ENCODE results near the gene SPACDR.

Gene SPACDR

DNA sequence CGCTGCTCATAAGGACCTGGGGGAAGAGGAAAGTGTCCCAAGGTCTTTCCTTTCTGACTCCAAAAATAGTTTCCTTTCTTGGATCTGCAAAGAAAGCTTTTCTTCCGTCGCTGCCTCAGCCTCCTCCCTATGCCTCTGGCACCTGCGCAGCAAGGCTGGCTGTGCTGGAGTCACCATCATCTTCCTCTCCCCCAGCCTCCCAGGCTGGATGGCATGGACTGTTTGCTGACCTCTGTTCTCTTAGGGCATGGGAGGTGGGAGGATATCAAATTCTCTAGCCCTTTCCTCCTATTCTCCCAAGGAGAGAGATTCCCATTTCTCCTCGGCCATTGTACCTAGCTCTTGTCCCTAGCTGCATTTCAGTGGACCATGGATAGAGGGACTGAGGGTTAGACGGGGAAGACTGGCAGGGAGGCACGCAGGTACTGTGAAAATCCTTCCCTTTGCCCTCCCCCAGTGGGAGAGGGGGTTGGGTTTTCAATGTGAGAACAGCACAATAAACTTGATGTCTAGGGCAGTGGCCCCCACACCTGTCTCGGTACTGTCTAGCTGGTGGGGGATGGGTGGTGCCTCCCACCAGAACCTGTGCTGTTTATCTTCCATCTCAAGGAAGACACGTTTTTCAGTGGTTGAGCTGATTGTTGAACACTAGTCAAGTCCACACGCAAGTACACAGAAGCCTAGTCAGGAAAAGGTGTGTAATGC is 30.3 kb downstream of the SPACDR start:
- no peak for DNase-seq

DNA sequence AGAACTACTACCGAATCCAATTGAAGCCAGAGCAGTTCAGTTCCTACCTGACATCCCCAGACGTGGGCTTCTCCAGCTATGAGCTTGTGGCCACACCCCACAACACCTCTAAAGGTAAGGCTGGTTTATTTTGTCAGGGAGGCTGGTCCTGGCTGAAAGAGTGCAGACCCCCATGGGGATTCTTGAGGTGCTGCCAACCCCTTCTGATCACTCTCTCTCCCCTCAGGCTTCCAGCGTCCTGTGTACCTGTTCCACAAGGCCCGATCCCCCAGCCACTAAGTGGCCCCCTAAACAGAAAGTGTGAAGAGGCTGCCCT is 30.8 kb downstream of the SPACDR start:
- DNase-seq, result no peak

DNA sequence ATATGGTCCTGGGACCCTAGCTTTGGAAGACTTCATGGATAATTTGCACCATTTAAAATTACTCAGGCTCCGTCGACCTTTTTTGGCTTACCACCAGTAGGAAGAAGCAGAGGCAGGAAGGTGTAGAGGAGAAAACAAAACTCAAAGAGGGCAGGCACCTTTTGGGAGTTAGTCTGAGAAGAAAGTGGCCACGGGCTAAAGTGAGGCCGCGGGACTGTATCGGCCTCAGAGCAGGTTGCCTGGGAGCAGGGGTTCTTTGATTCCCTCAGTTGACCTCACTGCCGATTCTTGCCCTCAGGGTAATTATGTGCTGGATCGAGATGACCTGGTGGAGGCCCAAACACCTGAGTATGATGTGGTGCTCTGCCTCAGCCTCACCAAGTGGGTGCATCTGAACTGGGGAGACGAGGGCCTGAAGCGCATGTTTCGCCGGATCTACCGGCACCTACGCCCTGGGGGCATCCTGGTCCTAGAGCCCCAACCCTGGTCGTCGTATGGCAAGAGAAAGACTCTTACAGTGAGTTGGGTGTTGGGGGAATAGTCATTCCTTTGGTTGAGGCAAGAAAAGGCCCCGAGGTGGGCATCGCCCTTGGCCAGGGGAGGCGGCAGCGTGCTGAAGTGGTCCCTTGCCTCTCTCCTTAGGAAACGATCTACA is 31.3 kb downstream of the SPACDR start:
- DNase-seq, result no peak

DNA sequence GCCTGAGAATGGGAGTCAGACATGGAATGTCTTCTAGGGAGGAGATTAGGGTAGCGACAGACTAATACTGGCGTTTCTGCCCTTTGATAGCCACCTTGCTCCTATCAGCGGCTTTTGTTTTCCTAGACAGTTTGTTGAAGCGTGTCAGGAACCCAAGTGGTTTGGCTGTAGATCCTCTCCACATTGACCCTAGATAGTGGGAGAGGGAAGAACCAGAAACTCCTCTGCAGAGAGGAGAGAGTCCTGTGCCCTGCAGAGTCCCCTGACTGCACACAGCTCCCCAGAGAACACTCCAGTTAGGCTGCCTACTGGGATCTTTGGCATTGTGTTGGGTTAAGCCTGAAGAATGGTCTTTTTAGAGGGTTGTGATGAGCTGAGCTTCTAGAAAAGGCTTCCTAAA is 32.0 kb downstream of the SPACDR start:
- no peak for DNase-seq

DNA sequence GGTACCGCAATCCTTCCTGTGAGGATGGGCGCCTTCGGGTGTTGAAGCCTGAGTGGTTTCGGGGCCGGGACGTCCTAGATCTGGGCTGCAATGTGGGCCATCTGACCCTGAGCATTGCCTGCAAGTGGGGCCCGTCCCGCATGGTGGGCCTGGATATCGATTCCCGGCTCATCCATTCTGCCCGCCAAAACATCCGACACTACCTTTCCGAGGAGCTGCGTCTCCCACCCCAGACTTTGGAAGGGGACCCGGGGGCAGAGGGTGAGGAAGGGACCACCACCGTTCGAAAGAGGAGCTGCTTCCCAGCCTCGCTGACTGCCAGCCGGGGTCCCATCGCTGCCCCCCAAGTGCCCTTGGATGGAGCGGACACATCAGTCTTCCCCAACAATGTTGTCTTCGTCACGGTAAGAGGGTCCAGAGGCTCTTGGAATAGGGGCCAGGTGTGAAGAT is 32.7 kb downstream of the SPACDR start:
- no peak for DNase-seq

DNA sequence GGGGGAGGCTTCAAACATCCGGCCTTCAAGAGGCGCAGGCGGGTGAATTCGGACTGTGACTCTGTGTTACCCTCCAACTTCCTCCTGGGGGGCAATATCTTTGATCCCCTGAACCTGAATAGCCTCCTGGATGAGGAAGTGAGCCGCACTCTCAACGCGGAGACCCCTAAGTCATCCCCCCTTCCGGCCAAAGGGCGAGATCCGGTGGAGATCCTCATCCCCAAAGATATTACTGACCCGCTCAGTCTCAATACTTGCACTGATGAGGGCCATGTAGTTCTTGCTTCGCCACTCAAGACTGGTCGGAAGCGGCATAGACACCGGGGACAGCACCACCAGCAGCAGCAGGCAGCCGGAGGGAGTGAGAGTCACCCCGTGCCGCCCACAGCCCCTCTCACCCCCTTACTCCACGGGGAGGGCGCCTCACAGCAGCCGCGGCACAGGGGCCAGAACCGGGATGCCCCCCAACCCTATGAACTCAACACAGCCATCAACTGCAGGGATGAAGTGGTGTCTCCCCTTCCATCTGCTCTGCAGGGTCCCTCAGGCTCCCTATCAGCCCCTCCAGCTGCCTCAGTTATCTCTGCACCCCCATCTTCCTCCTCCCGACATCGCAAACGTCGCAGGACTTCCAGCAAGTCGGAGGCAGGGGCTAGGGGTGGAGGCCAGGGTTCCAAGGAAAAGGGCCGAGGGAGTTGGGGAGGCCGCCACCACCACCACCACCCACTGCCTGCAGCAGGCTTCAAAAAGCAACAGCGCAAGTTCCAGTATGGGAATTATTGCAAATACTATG is 33.4 kb downstream of the SPACDR start:
- no peak for DNase-seq

DNA sequence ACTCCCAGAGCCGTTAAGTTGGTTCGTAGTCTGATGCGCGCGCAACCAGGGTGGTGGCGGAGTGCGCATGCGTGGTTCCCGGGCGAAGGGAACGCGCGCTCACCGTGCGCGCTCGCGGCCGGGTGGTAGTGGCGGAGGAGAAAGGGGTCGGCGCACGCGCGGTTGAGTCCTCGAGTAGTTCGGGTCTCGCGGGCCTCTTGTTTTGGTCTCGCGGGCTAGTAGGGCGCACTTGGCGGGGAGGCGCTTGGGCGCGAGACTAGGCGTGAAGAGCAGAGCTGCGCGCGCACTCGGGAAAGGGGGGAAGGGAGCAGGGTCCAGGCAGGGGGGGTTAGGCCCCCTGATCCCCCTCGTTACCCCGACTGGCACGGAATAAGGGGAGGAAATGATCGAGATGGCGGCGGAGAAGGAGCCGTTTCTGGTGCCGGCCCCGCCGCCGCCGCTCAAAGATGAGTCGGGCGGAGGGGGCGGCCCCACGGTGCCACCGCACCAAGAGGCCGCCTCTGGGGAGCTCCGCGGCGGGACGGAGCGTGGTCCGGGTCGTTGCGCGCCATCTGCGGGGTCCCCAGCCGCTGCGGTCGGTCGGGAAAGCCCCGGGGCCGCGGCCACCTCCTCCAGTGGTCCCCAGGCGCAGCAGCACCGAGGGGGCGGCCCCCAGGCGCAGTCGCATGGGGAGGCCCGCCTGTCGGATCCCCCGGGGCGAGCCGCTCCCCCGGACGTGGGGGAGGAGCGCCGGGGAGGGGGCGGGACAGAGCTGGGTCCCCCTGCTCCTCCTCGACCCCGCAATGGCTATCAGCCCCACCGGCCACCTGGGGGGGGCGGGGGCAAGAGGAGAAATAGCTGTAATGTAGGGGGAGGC is 34.2 kb downstream of the SPACDR start, which contains the start of gene MEPCE:
Gene MEPCE (plus strand): TSS at position 195 of the 856 bp plus-strand sequence. CDS start 188 bp downstream, at position 383.
- peak; percentile 96 for DNase-seq

DNA sequence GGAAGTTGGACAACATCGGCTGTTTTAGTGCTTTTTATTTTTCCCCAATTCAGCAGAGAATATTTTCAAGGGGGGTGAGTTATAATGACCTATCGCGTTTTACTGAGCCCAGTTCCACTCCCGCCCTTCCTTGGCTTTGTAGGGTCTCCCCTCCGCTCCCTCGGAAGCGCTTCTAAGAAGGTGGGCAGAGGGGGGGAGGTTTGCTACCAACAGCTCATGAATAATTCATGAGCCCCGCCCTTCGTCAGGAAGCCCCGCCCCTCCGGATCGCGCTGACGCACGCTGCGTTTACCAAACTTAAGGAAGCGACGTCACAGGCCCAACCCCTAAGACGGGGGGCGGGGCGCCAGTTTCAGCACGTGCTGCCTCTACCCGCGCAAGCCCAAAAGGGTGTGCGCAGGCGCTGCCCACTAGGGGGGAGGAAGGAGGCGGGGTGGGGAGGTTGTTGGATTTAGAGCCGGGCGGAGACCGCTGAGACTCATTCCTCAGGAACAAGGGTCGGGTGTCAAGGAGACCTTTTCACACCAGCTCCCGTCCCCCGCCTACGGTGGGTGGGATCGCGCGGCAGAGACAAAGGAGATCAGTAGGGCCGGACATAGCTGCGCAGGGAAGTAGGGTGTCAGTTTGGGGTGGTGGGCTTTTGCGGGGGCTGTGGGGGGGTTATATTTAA is 35.0 kb downstream of the SPACDR start:
- DNase-seq, result peak; percentile 99

DNA sequence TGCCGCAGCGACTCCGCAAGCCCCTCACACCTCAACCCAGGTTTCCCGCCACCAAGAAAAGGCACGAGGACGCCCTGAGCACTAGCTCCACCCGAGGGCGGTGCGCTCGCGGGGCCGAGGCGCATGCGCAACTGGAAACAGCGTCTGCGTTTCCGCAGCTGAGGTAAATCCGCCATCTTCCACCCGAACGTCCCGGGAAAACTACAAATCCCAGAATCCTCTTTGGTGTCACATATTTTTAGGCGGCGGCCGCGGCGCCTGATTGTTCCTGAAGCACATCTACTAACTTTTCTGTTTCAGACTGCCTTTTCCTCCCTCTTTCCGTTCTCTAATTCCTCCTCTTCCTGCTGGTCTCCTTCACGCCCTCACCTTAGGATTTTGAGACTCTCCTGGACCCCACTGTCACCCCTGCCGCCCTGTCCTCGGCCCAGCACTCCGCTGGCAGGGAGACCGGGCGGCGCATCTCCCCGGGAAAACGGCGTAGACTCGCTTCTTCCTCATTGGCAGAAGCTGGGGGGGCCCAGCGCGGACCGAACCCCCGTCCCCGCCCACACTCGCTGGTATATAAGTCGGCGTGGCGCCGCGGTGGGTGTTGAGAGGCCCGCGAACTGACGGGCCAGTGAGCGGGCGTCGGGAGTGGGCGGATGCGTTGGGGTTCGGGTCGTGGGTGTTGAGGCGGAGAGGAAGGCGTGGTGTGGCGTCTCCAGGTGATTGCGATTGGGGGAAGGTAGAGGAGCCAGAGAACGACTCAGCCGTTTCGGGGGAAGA is 35.7 kb downstream of the SPACDR start, which contains the start of gene ZCWPW1:
Gene ZCWPW1 (minus strand): TSS at position 505 of the 768 bp plus-strand sequence. CDS start 8,054 bp downstream, outside the sequence.
- DNase-seq, result peak; percentile 96

DNA sequence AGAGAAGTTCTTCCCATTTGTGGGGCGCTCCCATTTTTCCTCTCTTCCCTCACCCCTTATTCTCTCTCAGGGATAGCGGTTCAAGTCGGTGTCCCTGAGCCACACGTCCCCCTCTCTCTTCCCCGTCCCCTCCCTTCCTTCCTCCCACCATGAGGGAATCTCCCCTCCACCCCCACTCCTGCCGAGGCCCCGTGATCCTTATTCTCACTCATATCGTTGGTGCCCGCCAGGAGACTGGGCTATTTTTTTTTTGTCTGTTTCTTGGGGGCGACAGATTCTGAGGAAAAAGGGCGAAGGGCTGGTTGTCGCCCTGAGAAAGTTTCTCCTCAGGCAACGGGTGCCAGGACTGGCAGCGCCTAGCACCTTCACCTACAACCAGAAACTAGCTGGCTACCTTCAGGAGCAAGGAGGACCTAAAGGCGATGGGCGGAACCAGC is 36.3 kb downstream of the SPACDR start:
- no peak for DNase-seq

DNA sequence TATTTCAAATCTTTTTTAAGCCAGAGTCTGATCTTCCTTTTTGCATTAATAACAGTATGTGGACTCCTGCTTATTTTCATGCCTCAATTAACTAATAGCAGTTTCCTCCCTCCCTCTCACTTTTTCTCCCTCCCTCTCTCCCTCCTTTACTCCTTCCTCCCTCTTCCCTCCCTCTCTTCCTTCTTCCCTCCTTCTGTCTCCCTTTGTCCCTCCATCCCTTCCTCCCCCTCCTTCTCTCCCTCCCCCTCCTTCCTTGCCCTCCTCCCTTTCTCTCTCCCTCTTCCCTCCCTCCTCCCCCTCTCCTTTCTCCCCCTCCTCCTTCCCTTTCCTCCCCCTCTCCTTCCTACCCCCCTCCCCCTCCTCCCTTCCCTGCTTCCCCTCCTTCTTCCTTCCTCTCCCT is 37.5 kb downstream of the SPACDR start:
- no peak for DNase-seq

DNA sequence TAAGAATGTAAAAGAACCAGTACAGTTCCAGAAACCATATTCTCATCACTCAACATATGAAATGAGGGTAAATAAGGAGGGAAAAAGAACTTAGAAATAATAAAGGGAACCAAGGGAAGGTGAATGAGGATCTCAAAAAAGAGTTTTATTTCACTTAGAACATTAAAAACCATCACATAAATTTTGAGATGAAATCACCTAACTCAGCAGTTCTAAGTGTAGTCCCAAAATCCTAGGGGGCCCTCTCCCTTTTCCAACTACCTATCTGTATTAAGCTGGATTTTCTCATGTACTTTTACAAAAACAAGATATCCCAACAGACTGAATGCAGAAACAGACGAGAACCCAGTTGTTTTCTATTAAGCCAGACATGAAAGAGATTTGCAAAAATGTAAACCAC is 38.7 kb downstream of the SPACDR start:
- no peak for DNase-seq

DNA sequence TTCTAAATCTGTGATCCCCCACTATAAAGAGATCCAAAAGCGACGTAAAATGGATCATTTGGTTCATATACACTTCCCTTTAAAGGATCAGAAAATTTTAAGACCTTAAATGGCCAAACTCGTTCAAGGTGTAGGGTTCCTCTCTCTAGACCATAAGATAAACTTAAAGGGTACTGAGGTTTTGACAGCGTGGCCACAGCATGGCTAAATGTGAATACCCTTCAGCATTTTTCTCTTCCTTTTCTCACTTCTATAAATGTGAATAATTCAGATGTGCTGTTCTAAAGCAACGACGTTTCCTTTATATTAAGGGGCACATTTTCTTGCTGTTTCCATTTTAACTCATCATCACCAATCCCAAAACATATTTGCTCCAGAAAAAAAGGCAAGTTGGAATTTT is 40.7 kb downstream of the SPACDR start:
- no peak for DNase-seq

DNA sequence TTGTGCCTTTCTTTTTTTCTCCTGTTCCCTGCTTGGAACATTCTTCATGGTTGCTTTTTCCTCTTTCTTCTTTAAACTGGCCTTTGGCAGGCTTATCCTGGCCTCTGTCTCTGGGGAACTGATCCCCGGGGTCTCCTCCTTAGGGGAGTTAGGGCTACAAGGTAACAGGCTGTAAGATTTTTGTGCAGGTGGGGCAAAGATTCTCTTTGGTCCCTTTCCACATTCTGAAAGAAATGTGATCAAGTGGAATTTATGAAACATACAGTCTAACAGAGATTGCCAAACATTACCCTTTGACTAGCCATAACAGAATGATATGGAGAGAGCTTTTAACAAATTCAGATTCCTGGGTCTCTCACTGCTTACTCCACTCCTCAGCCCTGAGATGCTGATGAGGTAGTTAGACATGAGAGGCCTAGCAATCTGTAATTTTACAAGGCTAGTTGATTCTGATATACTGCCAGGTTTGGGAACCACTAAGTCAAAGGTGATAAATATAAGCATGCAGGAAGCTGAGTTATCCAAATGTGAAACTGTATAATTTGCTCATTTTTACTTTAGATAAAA is 44.3 kb downstream of the SPACDR start:
- DNase-seq, result no peak

DNA sequence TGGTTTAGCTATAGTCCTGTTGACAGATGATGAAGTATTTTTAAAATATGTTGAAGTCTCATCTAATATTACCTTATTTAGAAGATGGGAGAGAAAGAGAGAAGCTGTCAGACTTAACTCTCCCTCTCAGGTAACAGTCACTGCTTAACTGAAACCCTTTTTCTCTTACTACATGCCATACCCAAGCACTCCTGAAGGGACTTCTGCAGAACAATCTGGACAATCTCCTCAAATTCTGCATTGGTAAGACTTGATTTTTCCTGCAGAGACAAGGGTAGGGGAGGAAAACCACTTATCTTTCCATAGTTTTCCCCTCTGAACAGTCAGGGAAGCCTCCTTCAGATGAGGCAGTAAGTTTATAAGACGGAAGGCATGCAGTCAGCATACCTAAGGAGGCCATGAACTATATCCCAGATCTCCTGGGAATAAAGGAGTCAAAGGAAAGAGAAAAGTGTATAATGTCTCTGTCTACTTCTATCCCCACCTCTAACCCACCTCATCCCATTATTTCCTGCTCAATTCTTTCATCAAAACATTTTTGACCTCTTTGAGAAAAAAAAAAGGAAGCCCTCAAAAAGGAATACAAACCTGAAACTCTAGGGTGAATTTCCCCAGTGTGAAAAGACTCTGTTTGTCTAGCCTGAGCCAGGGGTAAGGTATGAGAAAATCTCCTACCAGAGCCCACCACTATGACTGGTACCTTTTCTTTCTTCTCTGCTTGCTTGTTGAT is 45.0 kb downstream of the SPACDR start:
- DNase-seq, result no peak

DNA sequence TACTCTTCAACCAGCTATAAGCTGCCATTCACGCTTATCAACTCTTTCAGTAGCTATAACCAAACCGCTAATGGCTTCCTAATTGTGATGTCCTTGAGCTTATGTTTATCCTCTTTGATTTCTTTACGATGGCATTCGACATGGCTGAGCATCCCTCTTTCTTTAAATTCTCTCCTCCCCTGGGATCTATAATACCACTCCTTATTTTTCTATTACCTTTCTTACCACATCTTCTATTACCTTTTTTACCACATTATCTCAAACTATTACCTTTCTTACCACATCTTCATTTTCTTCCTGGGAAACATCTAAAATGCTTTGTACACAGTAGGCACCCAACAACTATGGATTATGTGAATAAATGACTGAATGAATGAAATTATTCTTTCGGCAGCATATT is 48.6 kb downstream of the SPACDR start:
- no peak for DNase-seq

DNA sequence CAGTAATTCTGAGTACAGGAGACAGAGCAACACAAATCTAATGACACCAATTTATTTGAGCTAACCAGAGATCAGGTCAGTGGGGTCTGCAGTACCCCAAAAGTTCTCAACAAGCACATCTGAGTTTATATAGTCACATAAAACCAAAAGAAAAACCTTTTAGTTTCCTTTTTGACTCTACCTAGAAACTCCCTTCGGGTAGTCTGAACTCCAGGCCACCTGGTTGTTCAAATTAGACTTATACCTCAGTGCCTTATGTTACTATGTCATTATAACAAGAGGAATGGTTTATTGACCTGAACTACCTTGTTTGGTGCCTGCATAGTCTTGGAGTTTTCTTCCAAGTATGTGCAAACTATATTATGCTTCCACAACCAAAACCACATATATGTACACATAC is 50.2 kb downstream of the SPACDR start:
- DNase-seq, result no peak

DNA sequence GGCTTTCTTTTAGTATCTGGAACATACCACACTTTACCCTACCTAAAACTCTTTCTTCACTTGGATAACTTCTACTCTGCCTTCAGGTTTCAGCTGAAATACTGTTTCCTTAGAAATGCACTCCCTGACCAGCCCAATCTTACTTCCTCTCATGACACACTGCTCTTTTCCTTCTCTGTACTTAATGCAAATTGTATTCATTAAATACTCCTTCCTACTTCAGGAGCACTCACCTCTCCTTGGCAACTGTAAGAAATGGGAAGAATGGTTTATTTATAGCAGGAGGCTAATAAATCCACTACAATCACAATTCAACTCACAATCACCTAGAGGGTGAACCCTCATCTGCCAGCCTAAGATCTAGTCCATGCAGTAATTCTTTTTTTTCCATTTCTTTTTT is 50.7 kb downstream of the SPACDR start:
- DNase-seq, result no peak

DNA sequence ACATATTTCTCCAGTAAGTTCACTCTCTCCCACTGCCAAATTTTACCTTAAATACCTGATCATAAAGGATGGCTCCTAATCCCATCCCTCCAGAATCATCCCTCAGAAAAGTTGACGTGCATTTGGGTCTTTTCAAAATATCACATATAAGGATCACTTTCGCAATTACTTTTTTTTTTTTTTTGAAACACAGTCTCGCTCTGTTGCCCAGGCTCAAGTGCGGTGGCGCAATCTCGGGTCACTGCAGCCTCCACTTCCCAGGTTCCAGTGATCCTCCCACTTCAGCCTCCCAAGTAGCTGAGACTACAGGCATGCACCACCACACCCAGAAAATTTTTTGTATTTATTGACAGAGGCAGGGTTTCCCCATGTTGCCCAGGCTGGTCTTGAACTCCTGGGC is 53.0 kb downstream of the SPACDR start:
- no peak for DNase-seq
